Endothelial cell of umbilical vein (primary cell): ENCODE data around the gene DIP2C. TPM values are rescaled to one million over a fixed set of nuclear protein-coding genes. Genes with fewer than 3 reads are reported as not detected.

ENCODE experiments used
- BruUV-seq: library from RNA; stranded (reverse); fragments of 400-500 nt; replicated peaks from 2 replicates; lab custom pipeline; 2021; lab: Mats Ljungman, UMichigan
- CTCF ChIA-PET: fragments of 300-600, 350-600 bp; sonication (Branson Sonifier 250); formaldehyde crosslinking; loops from one replicate; lab custom pipeline; 2021; ENCODE audit warnings: antibody characterized with exemption, inconsistent platforms; lab: Charles Lee
- POLR2A ChIA-PET: fragments of 300-600, 350-600 bp; sonication (Branson Sonifier 250); formaldehyde crosslinking; loops from one replicate; lab custom pipeline; 2021; ENCODE audit warnings: antibody characterized with exemption, inconsistent platforms; lab: Charles Lee
- DNase-seq: peaks from one replicate; pipeline ENCODE4 v3.0.0-alpha.2; 2011; ENCODE audit warnings: low read depth, low spot score
- FAIRE-seq: peaks from 2 replicates; lab custom pipeline; 2011; peaks lifted over from hg19 to GRCh38; lab: Jason Lieb, UNC
- H2AFZ ChIP-seq: 2 replicates; pipeline ENCODE4 v1.6.0; 2012; ENCODE audit warnings: low read depth, low read length, control low read depth, inconsistent platforms
- H3K27ac ChIP-seq: 2 replicates; pipeline ENCODE4 v1.5.1; 2011; ENCODE audit warnings: low read depth, mild to moderate bottlenecking, control low read depth, low read length, moderate library complexity; ENCODE audit not compliant: insufficient read depth
- H3K27me3 ChIP-seq, 2 experiments: 2 replicates each; pipeline versions ENCODE4 v1.6.0 to v1.6.1; 2011; ENCODE audit warnings: low read length in 2 of 2, mixed read lengths in 1 of 2; ENCODE audit not compliant: control insufficient read depth in 2 of 2, insufficient read depth in 2 of 2
- H3K36me3 ChIP-seq, 2 experiments: 2 replicates in 1 of 2; 3 replicates in 1 of 2; pipeline ENCODE4 v1.5.1; 2011; ENCODE audit warnings: low read length in 2 of 2, mild to moderate bottlenecking in 1 of 2, moderate library complexity in 1 of 2; ENCODE audit not compliant: control insufficient read depth in 2 of 2, insufficient read depth in 2 of 2; ENCODE audit errors: extremely low read depth in 1 of 2
- H3K4me1 ChIP-seq: 3 replicates; pipeline ENCODE4 v1.5.1; 2011; ENCODE audit warnings: mild to moderate bottlenecking, low read length; ENCODE audit not compliant: control insufficient read depth, insufficient read depth; ENCODE audit errors: extremely low read depth
- H3K4me2 ChIP-seq: 2 replicates; pipeline ENCODE4 v1.6.1; 2011; ENCODE audit warnings: low read length, control low read depth, mixed read lengths; ENCODE audit not compliant: insufficient read depth
- H3K4me3 ChIP-seq, 3 experiments: fragments of 200-600 bp in 1 of 3; sonication (generic), shearing (Covaris generic) in 1 of 3; replicated peaks in 1 of 3; 2 replicates each; pipeline ENCODE4 v1.5.1; 2011 to 2016; ENCODE audit warnings: control low read depth in 3 of 3, low read length in 3 of 3, mild to moderate bottlenecking in 2 of 3, inconsistent platforms in 1 of 3, low read depth in 1 of 3, moderate library complexity in 1 of 3; ENCODE audit not compliant: insufficient read depth in 1 of 3
- H3K79me2 ChIP-seq: 2 replicates; pipeline ENCODE4 v1.6.0; 2012; ENCODE audit warnings: low read length, inconsistent platforms; ENCODE audit not compliant: control insufficient read depth, insufficient read depth
- H3K9ac ChIP-seq: replicated peaks from 2 replicates; pipeline ENCODE3; 2011; ENCODE audit warnings: low read length, control low read depth; ENCODE audit not compliant: insufficient read depth; ENCODE audit errors: extremely low read depth
- H3K9me1 ChIP-seq: replicated peaks from 3 replicates; pipeline ENCODE4 v1.6.0; 2011; ENCODE audit warnings: mild to moderate bottlenecking, low read length; ENCODE audit not compliant: control insufficient read depth, insufficient read depth; ENCODE audit errors: extremely low read depth
- H3K9me3 ChIP-seq: replicated peaks from 2 replicates; pipeline ENCODE4 v1.5.1; 2012; ENCODE audit warnings: low read length, inconsistent platforms; ENCODE audit not compliant: control insufficient read depth, insufficient read depth
- H4K20me1 ChIP-seq: replicated peaks from 2 replicates; pipeline ENCODE3; 2011; ENCODE audit warnings: mild to moderate bottlenecking, low read length; ENCODE audit not compliant: control insufficient read depth, insufficient read depth; ENCODE audit errors: extremely low read depth
- EZH2 ChIP-seq: IDR thresholded peaks from 2 replicates; pipeline ENCODE4 v1.6.1; 2012; ENCODE audit warnings: borderline replicate concordance, low read depth, mild to moderate bottlenecking, moderate library complexity, low read length, inconsistent platforms; ENCODE audit not compliant: severe bottlenecking
- FOS ChIP-seq: IDR thresholded peaks from 2 replicates; pipeline ENCODE4 v1.6.1; 2011; ENCODE audit warnings: mild to moderate bottlenecking, low read length, moderate library complexity, borderline replicate concordance; ENCODE audit not compliant: insufficient read depth
- GATA2 ChIP-seq: IDR thresholded peaks from 2 replicates; pipeline ENCODE4 v1.7.0; 2011; ENCODE audit warnings: low read depth, mild to moderate bottlenecking, moderate library complexity, mixed read lengths, low read length; ENCODE audit not compliant: insufficient read length, insufficient read depth
- JUN ChIP-seq: IDR thresholded peaks from 2 replicates; pipeline ENCODE4 v1.6.1; 2011; ENCODE audit warnings: borderline replicate concordance, low read depth; ENCODE audit not compliant: insufficient read length, insufficient read depth
- MYC ChIP-seq: IDR thresholded peaks from one replicate; pipeline ENCODE4 v1.6.1; 2011; ENCODE audit warnings: mild to moderate bottlenecking, low read depth, low read length
- POLR2A ChIP-seq: IDR thresholded peaks from 2 replicates; pipeline ENCODE4 v1.6.1; 2012; ENCODE audit warnings: low read depth, mild to moderate bottlenecking, control low read depth, low read length
- POLR2AphosphoS5 ChIP-seq: IDR thresholded peaks from 2 replicates; pipeline ENCODE4 v1.6.1; 2012; ENCODE audit warnings: low read depth, mild to moderate bottlenecking, control low read depth, low read length, moderate library complexity; ENCODE audit not compliant: insufficient read depth
- dilution Hi-C: fragments of 300-500 bp; cut with MboI; formaldehyde crosslinking; loops from one replicate; pipeline ENCODE4 v1.15.0; 2019; ENCODE audit warnings: low sequenced_read_pairs; ENCODE audit not compliant: extremely low pct_ligation_motif_present
- intact Hi-C: fragments of 100-400 bp; cut with micrococcal nuclease; formaldehyde crosslinking; loops from one replicate; pipeline ENCODE4 v1.10.0; 2022
- polyA plus RNA-seq, 4 experiments: library from polyadenylated mRNA; depleted of rRNA in 3 of 4; stranded (reverse) in 3 of 4; unstranded in 1 of 4; fragments of >200 nt; gene quantifications; 2 replicates each; pipeline versions ENCODE4 v1.2.1 to v1.2.3, GENCODE V29; 2011 to 2012; ENCODE audit warnings: missing spikeins in 1 of 4
- total RNA-seq: library from RNA; stranded (reverse); gene quantifications from 2 replicates; pipeline ENCODE4 v1.2.3, GENCODE V29; 2021
- TF ChIP-seq, protein P1 (sequence below): IDR thresholded peaks from 2 replicates; pipeline ENCODE4 v1.6.1; 2011; ENCODE audit not compliant: insufficient read depth, insufficient read length
- TF ChIP-seq, protein P2 (sequence below), 2 donors: IDR thresholded peaks; 1 replicate in 1 of 2; 2 replicates in 1 of 2; pipeline ENCODE4 v1.5.1; 2011; ENCODE audit warnings: low read length in 2 of 2, mild to moderate bottlenecking in 2 of 2, moderate library complexity in 2 of 2, control low read depth in 1 of 2, inconsistent platforms in 1 of 2, low read depth in 1 of 2; ENCODE audit not compliant: insufficient read depth in 1 of 2; ENCODE audit errors: extremely low read depth in 1 of 2

DIP2C gene
- total and polyA plus RNA-seq, 2 donors (not counting 3 experiments of a cell fraction or from before 2014, with no cell fraction given): 3.6 to 10.7 TPM

DNA sequence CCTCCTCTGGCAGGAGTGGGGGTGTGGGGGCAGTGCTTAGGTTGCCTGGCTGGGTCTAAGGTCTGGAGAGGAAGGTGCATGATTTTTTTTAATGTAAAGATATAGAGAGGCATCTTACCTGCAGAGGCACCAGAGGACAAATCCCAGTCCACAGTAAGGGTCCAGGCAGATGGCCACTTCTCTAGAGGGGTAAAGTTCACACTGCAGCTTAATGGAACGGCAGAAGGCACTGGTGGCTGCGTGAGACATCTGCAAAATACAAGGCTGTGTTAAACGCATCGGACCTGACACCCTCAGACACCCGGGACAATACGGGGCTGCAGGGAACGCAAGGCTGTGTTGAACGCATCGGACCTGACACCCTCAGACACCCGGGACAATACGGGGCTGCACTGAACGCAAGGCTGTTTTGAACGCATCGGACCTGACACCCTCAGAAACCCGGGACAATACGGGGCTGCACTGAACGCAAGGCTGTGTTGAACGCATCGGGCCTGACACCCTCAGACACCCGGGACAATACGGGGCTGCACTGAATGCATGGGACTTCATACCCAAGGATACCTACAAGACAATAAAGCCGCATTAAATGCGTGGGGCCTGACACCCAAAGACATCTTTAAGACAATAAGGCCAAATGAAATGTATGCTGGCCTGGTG lies 348.3 kb downstream of the DIP2C start:
- no peak for FAIRE-seq
- no peaks in the 10 kb centered on the region for H3K4me1 ChIP-seq
- CTCF ChIA-PET: no interaction called here
- DNase-seq: no peak
- no peaks in the 10 kb centered on the region for H3K9me3 ChIP-seq
- H3K4me2 ChIP-seq: no peak overlapping the region
- no TSS peak for BruUV-seq
- no peak for TF ChIP-seq MYC
- TF ChIP-seq EZH2: no peak
- TF ChIP-seq, protein P1, sequence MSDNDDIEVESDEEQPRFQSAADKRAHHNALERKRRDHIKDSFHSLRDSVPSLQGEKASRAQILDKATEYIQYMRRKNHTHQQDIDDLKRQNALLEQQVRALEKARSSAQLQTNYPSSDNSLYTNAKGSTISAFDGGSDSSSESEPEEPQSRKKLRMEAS: no peak
- TF ChIP-seq GATA2: no peak
- TF ChIP-seq POLR2AphosphoS5: no peak
- no peaks in the 10 kb centered on the region for H3K27me3 ChIP-seq
- peaks cover 0 to 2% of the 10 kb centered on the region in 2 experiments for H3K36me3 ChIP-seq
- no peak overlapping the region for H2AFZ ChIP-seq
- intact Hi-C loops (no loop called here), dilution Hi-C loops (no loop called here)
- H3K9ac ChIP-seq: no peak overlapping the region
- no peak overlapping the region for H3K4me3 ChIP-seq
- no peaks in the 10 kb centered on the region for H3K9me1 ChIP-seq
- no peaks in the 10 kb centered on the region for H4K20me1 ChIP-seq
- no peaks in the 10 kb centered on the region for H3K79me2 ChIP-seq
- no peak overlapping the region for H3K27ac ChIP-seq
- POLR2A ChIA-PET: no interaction called here

DNA sequence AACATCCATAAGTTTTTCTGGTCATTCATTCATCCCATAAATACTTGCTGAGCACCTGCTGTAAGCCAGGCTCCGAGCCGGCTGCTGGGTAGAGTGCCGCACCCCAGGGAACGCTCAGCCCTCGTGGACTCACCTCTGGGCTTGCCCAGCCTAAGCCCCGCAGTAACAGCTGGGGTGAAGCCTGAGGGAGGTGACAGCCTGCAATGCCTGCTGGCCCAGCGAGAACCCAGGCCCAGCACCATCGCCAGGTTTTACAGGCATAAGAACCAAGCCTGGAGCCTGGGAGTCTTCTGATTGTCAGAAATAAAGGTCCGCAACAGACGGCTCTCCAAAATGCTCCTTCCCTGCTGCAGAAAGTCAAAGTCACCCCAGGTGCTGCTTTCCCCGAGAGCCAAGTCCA lies 348.8 kb downstream of the DIP2C start:
- ChIA-PET CTCF (no interaction called here), POLR2A (no interaction called here)
- FAIRE-seq (no peak), DNase-seq (no peak)
- no peak overlapping the region for H3K27ac ChIP-seq
- H3K9me1 ChIP-seq: no peaks in the 10 kb centered on the region
- no peaks in the 10 kb centered on the region for H3K9me3 ChIP-seq
- H3K36me3 ChIP-seq: peaks cover 0 to 2% of the 10 kb centered on the region in 2 experiments
- H3K27me3 ChIP-seq: no peaks in the 10 kb centered on the region
- no TSS peak for BruUV-seq
- intact Hi-C loops: no loop called here
- H3K9ac ChIP-seq: no peak overlapping the region
- no peaks in the 10 kb centered on the region for H4K20me1 ChIP-seq
- TF ChIP-seq GATA2 (no peak), JUN (no peak), FOS (no peak), MYC (no peak), EZH2 (no peak), POLR2A (no peak), POLR2AphosphoS5 (no peak)
- TF ChIP-seq, protein P2, sequence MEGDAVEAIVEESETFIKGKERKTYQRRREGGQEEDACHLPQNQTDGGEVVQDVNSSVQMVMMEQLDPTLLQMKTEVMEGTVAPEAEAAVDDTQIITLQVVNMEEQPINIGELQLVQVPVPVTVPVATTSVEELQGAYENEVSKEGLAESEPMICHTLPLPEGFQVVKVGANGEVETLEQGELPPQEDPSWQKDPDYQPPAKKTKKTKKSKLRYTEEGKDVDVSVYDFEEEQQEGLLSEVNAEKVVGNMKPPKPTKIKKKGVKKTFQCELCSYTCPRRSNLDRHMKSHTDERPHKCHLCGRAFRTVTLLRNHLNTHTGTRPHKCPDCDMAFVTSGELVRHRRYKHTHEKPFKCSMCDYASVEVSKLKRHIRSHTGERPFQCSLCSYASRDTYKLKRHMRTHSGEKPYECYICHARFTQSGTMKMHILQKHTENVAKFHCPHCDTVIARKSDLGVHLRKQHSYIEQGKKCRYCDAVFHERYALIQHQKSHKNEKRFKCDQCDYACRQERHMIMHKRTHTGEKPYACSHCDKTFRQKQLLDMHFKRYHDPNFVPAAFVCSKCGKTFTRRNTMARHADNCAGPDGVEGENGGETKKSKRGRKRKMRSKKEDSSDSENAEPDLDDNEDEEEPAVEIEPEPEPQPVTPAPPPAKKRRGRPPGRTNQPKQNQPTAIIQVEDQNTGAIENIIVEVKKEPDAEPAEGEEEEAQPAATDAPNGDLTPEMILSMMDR (IDR thresholded peaks at IDR 0.05; ENCODE audit: extremely low read depth in 1 of 2, insufficient read depth in 1 of 2, low read depth in 1 of 2, low read length in 2 of 2): no peak
- TF ChIP-seq, protein P1: no peak
- H3K4me2 ChIP-seq: no peak overlapping the region
- no peak overlapping the region for H3K4me3 ChIP-seq
- H3K79me2 ChIP-seq: no peaks in the 10 kb centered on the region
- dilution Hi-C loops: no loop called here
- H3K4me1 ChIP-seq: no peaks in the 10 kb centered on the region
- H2AFZ ChIP-seq: no peak overlapping the region
